ENCODE data around the gene GLI3.

Gene GLI3

DNA sequence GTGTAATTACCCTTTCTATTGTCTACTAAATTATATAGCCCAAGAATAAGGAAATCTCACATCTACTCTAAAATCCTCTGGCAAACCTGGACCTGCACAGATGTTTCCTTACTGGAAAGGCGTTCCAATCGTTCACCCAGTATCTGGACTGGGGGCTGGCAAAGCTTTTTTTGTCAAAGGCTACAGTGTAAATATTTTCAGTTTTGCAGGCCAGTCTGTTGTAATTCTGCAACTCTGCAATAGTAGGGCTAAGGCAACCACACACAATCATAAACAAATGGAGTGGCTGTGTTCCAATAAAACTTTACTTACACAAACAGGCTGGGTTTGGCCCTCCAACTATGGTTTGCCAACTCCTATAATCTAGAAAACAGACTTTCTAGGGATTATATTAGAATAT is 56.2 kb downstream of the GLI3 start:
- in situ Hi-C loops (cut with HindIII; ENCODE audit: low sequenced_read_pairs), result no loop called here

DNA sequence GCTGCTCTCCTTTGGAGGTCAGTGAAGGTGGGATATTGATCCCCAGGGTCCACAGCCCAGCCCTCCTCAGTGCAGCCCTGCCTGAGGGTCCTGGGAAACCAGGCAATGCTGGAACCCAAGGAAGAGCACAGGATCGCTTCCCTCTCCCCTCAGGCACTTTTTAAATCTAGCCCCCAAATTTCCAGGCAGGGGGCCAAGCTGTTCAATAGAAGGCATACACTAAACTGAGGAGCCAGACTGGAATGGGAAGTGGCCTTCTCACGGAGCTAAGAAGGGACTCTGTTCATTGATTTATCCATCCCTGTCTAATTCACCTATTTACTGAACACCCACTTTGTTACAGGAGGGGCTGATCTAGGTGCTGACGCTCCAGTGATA is 60.3 kb downstream of the GLI3 start:
- in situ Hi-C loops (cut with HindIII; ENCODE audit: low sequenced_read_pairs), result no loop called here

DNA sequence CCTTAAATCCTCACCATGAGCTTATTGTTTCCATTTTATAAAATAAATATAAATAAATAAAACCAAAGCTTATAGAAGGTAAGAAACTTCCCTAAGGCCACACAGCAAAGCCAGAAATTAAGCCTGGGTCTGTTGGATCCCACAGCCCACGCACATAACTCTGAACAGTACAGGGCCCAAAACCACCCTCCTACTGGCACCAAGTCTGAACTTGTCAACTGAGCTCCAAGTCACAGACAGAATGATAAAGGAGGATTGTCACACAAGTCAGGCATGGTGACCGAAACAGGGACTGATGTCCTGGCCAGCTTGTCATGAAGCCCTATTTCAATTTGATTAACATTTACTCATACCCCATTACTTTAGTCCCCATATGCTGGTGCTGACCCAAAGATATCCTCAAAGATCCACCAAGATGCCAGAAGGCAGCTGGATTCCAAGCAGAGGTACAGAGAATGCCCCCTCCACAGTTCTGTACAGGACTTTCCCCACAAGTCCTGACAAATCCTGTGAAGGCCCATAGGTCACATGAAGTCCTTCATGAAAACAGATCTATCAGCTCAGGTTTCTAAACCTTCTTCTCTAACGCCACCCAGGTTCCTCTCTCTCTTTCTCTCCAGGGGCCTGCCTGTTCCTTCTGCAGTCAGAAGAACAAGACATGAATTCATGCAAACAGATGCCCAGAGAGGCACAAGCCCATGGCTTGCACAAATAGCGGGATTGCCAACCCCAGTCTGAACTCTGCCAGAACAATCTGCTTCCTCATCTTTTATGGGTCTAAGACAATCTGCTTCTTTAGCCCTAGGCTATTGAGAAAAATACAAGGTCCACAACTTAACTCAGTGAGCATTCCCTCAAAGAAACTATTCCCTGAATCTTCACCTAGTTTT is 60.9 kb downstream of the GLI3 start:
- in situ Hi-C loops (cut with HindIII; ENCODE audit: low sequenced_read_pairs), result no loop called here

DNA sequence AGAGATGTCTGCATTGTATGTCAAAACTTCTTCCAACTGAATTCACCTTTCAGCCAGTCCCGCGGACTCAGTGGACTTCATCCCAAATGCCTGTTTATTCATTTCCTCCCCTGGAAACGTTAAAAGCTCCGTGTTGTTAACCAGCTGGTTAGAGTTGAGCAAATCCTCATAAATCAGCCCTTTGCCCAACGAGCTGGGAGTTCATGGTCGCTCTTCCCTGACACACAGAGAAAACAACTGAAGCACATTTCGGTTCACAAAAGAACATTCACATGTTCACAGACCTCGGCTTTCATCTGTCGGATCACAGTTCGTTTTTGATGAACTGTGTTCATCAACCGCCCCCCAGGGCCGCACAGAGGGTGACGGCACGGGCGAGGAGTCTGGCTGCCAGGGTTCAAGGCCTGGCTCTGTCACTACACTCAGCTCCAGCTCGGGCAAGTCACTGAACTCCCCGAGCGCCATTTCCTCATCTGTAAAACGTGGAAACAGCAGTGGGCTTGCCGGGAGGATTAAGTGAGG is 62.6 kb downstream of the GLI3 start:
- in situ Hi-C loops (cut with HindIII; ENCODE audit: low sequenced_read_pairs), result no loop called here

DNA sequence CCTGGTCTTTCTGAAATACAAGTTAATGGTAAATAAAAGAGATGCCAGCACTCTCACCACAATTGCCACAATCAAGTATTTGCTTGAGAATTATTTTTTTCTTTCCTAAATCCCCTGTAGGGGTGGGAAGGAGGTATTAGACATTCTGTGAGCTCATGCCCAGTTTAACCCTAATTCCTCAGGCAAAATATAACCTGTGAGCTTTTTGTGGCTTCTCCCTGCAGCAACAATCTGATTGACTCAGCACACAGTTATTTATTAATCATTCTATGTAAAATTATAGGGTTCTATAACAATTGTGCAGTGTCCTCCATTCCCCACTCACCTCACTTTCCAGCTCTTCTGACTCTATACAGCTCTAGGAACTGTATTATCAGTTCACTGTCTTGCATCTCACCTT is 66.3 kb downstream of the GLI3 start:
- in situ Hi-C loops (cut with HindIII; ENCODE audit: low sequenced_read_pairs), result no loop called here

DNA sequence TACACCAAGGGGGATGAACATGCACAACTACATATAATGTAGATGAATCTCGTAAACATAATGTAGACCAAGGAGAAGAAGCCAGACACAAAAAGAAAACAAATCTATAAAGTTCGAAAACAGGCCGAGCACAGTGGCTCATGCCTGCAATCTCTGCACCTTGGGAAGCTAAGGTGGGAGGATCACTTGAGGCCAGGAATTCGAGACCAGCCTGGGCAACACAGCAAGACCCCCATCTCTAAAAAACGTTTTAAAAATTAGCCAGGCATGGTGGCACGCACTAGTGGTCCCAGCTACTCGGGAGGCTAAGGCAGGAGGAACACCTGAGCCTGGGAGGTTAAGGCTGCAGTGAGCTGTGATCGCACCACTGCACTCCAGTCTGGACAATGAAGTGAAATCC is 68.5 kb downstream of the GLI3 start:
- in situ Hi-C loops (cut with HindIII; ENCODE audit: low sequenced_read_pairs), result no loop called here

DNA sequence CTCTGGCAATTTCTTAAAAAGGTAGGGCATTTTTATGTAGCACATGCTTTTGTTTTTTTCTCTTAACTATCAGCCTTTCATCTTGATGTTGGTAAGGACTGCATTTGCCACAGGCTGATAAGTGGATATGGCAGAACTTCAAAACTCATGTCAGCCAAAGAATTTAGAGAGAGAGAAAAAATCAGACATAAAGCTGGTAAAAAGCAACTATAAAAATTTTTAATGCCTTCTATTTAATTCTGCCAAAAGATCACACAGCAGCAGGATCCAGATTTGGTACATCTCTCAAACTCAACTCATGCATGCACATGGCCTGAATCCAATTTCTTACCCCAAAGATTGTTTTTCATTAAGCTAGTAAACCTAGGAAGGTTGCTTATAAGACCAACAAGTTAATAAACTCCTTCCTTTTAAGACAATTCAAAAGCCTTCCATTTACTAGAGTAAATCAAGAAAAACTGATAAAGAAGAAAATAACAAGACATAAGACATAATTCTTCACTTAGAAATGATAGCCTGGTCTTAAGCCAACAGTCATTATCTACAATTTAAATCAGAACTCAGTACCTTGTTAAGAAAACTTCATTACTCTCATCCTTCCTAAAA is 69.3 kb downstream of the GLI3 start:
- in situ Hi-C loops (cut with HindIII; ENCODE audit: low sequenced_read_pairs), result no loop called here

DNA sequence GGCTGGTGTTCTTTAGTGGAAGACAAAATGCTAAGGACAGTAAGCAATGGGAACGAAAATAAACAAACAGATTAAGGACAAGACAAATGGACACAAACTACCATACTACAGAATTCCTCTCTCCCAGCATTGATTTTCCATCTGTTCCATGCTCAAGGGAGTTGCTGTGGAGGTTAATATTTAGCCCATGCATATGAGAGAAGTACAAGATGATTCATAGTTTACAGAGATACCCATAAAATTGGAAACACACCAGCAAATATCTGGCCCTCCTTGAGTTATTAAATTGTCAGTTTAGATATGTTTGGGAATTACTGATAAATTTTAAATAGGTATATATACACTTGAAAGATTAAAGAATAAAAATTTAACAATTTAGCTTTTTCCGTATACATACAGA is 69.8 kb downstream of the GLI3 start:
- in situ Hi-C loops (cut with HindIII; ENCODE audit: low sequenced_read_pairs), result no loop called here

DNA sequence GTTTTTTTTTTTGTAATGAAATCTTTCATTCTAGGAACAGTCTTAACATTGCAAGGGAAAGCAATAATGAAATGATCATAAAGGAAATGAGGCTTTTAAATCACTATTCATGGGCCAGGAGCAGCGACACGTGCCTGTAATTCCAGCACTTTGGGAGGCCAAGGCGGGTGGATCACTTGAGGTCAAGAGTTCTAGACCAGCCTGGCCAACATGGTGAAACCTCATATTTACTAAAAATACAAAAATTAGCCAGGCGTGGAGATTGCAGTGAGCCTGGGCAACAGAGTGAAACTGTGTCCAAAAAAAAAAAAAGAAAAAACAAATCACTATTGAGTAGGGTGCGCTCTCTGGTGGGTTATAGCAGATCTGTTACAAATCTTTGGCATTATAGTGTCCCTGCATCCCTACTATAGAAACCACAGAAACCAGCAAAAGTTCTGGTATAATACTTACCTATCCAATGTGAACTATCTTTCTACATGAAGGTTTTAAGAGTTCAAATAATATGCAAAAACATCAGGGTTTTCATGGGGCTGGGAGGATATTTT is 72.1 kb downstream of the GLI3 start:
- in situ Hi-C loops (cut with HindIII; ENCODE audit: low sequenced_read_pairs), result no loop called here

DNA sequence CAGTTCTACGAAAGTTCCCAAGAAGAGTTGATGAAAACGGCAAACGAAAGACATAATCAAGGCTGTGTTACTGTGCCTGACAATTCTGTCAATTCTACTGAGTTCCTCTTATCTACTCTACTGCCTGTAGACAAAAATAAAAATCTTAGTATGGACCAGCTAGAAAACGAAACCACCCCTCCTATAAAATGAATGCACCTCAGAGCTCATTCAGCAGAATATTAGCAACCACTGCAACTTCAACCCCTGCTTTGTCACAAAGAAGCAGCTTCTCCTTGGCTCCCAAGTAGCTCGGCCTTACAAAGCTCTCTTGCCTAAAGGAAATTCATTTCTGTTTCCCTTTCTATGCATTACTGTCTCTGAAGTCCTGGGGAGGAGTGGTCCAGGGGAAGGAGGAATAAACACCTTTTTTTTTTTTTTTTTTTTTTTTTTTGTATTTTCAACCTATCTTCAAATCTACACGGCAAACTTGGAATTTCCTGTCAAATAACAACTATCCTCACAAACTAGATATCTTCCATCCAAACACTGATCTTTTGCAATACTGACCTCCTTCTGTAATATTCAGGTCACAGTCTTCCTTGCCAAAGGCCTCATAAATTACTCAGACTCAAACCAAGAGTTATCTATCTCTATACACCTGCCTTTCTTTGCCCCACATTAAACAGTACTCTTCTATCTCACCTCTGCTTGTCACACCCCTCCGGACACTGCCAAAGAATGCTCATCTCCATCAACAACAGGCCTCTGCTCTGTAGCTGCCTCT is 74.3 kb downstream of the GLI3 start:
- in situ Hi-C loops (cut with HindIII; ENCODE audit: low sequenced_read_pairs), result no loop called here

DNA sequence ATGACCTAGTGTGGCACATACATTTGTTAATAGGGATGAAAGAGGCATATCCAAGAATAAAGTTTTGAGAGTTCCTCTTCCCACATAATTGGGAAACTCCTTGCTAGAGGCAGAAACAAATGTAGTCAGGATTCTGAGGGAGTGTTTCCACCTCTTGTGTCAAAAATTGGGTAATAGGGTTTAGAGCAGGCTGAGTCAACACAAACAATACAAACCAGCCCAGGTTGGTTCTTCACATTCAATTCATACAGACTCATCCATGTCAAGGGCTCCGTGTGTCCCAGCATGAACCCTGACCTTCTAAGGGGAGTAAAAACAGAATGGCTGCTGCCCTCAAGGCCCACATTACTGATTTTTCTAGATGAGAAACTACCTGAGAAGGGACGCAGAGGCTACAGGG is 75.3 kb downstream of the GLI3 start:
- in situ Hi-C loops (cut with HindIII; ENCODE audit: low sequenced_read_pairs), result no loop called here

DNA sequence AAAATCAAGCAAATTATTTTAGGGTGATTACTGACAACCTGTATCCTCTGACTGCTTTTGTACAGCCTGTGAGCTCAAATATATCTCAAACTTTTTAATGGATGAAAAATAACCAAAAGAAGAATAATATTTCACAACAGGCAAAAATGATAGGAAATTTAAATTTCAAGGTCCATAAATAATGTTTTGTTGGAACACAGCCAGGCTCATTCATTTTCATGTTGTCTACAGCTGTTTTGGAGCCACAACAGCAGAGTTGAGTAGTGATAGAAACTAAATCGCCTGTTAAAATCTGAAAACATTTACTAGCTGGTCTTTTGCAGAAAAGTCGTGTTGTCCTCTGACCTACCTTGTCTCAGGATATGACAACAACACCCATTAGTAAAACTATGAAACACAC is 75.9 kb downstream of the GLI3 start:
- in situ Hi-C loops (cut with HindIII; ENCODE audit: low sequenced_read_pairs), result no loop called here

DNA sequence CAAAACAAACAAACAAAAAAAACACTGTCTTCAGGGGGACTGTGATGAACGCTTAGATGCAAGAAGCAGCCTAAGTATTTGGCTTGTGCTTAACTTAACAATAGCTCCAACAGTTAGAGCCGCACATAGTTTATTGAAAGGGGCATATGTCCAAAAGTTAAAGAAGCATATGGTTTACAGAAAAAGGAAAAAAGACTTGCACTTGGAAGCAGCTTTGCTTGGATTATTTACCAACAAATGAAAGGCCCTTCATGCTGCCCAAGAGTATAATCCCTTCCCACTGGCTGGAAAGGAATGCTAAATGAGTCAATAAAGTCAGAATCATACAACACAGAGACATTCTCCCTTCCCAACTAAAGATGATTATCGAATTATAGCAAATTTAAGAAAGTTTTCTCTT is 77.9 kb downstream of the GLI3 start:
- in situ Hi-C loops (cut with HindIII; ENCODE audit: low sequenced_read_pairs), result no loop called here

DNA sequence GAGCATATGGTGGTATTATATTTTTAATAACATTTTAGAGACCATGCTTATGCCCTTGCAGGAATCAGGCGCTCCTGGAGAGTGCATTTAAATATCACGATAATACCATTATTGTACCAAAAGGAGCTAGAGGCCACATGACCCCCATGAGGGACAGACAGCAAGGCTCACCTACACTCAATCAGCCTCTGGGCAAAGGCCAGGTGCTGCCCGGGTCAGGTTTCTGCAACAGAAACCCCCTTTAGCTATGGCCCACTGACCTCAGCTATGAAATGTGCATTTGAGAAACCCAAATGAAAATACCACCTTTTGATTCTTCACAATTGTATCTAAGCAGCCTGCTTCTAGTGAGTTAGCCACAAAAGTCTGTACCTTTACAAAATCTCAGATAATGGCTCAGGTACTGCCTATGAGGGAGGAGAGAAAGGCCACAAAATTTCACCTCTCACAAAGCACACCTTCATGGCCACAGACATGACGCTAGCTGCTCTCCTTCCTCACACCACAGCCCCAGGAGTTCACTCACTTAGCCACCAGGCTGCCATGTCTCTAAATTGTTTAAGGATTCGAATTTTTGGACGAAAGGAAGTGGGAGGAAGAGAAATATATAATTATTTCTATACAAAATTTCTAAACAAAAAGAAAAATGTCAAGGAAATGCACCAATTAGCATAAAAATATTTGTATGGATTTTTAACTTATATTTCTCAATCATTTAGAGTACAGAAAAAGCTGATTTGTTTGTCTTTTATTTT is 79.9 kb downstream of the GLI3 start:
- in situ Hi-C loops (cut with HindIII; ENCODE audit: low sequenced_read_pairs), result no loop called here

DNA sequence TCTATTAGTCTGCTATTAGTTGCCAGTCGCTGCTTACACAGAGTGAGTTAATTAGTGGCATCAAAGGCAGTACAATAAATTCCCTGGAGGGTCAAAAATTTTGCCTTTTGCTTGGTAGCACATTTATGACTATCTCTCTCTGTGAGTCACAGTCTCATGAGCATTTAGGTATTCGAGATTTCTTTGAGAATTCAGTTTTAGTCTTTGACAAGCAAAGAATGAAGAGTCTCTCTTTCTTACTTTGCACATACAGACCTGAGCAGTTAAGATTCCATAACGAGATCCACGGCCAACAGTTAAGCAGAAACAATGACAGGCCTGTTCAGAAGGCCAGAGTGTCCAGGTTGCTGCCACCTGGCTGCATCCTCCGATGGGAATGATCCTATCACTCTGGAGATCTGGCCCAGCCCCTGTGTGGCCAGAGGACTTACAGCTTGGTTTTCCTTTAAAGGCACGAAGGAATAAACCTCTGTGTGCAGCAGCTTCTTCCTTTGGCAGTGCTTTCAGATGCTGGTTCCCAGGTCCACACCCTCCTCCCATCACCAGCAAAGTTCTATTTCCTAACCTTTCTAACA is 80.6 kb downstream of the GLI3 start:
- in situ Hi-C loops (cut with HindIII; ENCODE audit: low sequenced_read_pairs), result no loop called here

DNA sequence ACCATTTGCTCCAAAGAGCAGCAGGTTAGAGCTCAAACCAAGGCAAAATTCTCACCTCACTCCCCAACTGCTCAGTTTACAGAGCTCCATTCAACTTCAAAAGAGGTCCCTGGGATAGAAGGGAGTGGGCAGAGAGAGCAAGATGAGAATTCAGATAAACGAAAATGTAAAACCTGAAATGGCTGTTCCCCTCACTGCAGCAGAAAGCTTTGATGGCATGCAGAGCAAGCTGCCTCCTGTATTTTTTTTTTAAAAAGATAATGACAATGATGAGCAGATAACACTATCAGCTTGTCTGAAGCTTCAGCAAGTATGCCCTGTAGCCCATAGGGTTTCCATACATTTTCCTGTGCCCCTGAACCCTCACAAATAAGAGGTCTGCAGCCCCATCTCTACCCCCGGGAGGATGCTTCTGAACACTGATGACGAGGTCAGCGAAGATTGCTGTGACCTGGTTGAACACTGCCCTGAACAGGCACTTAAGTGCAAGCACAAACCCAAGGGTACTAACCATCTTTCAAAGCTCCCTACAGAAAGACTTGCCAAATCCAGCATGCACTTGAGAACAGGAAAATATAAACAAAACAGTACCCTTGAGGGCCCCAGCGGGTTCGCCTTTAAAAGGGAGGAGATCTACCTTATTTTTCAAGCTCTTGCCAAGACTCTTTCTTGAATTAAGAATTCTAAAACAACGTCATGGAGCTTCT is 81.3 kb downstream of the GLI3 start:
- in situ Hi-C loops (cut with HindIII; ENCODE audit: low sequenced_read_pairs), result no loop called here

DNA sequence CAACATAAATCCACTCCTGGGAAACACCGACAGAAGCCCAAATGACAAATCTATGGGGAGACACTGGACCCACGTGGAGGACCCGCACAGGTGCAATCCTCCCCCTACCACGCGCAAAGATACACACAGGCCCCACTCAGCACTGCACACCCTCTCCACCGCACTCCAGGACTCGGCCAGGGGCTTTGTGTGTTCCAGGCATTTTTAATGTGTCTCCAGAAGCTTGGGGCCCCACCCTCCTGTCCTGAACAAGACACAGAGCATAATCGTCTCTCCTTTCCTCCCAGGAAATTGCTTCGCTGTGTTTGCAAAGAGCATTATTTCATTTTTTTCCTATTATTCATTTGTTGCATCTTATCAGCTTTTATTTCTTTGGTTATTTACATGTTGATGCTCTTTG is 82.8 kb downstream of the GLI3 start:
- in situ Hi-C loops (cut with HindIII; ENCODE audit: low sequenced_read_pairs), result no loop called here

DNA sequence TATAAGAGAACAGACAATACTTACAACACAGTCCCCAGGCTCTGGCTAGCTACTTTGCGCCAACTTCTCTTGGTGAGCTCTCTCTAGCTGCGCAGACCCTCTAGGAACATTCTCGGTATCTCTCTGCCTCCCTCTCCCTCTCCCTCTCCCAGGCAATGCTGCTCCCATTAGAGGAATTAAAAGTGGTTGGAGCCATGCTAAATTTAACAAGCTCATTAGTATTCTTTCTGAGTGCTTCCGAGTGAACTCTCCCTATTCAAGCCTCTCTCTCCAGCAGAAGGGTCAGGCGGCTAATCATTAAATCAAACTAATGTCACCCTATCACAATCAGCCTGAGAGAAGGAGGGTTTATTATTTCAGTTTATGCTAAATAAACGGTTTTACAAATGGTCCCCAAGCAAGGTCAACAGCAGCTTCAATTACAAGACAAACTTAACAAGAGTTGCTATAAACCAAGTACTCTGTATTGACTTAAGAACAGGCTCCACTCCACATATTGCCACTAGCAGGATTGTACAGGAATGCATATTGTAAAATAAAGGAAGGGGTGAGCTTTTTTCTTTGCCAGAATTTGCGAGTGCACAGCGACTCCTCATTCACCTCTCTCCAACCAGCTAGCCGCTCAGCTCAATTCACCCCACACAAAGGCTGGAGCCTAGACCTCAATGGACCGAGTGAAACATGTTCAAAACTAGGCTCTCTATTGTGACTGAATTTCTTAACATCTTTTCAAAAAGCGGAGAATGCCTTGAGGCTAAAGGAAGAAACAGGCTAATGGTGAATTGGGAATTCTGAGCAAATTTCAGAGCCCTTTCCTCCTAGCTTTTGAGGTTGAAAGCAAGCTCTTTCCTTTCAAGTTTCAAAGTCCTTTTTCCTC is 84.4 kb downstream of the GLI3 start:
- in situ Hi-C loops (cut with HindIII; ENCODE audit: low sequenced_read_pairs), result no loop called here

DNA sequence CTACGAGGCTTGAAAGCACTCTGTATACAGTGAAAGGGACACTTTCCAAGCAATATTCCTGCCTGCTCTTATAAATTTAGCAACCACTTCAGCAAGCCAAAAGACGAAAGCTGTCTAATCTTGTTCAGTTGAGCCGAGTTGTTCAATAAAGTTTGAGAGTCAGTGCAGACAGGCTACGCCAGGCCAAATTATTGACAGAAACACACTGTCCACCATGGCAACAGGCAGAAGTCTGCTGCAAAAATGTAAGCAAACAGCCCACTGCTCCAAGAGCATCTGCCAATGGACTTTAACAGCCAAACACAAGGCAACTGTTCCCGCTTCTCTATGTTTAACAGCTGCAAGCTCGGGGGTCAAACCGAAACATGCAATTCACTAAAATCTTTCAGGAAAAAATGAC is 85.7 kb downstream of the GLI3 start:
- in situ Hi-C loops (cut with HindIII; ENCODE audit: low sequenced_read_pairs), result no loop called here

Data from endothelial cell of hepatic sinusoid (primary cell).